SH-SY5Y (cell line): ENCODE measurements around the gene SCNN1B.

Experiments
- GATA2 ChIP-seq: IDR thresholded peaks from 2 replicates; pipeline ENCODE4 v1.6.1; 2011; ENCODE audit warnings: mild to moderate bottlenecking, low read depth, low read length
- GATA3 ChIP-seq: IDR thresholded peaks from 2 replicates; pipeline ENCODE4 v1.6.1; 2011; ENCODE audit warnings: low read depth, mild to moderate bottlenecking, low read length, moderate library complexity

GRCh38 chr16:23294260-23294659 lies 7.8 kb upstream of the SCNN1B start:
- TF ChIP-seq GATA2 (no peak), GATA3 (no peak)
